GM12878 (cell line): ENCODE data around the gene LMO7. TPM values are rescaled to one million over a fixed set of nuclear protein-coding genes. Genes with fewer than 3 reads are reported as not detected.

ENCODE experiments used
- ATAC-seq: fragments of 200-7000 bp; cut with Tn5 transposase; 3 replicates; pipeline ENCODE4 v1.9.1; 2020; ENCODE audit warnings: mild to moderate bottlenecking, moderate library complexity
- BruUV-seq: library from RNA; stranded (reverse); fragments of 400-500 nt; replicated peaks from 2 replicates; lab custom pipeline; 2021; lab: Mats Ljungman, UMichigan
- CTCF ChIA-PET: fragments of 300-600 bp; sonication (Branson Sonifier 250); formaldehyde crosslinking; extraction: SDS; loops from one replicate; lab custom pipeline; 2021; ENCODE audit warnings: inconsistent platforms; lab: Yijun Ruan, JAX
- POLR2A ChIA-PET: fragments of 350-600 bp; formaldehyde crosslinking; extraction: SDS; loops from one replicate; lab custom pipeline; 2021; ENCODE audit warnings: inconsistent platforms; lab: Charles Lee
- RAD21 ChIA-PET: fragments of 300-600 bp; sonication (Branson Sonifier 250); formaldehyde crosslinking; loops from one replicate; lab custom pipeline; 2023; ENCODE audit warnings: antibody characterized with exemption; ENCODE audit not compliant: unreplicated experiment; lab: Charles Lee
- SMC1A ChIA-PET: fragments of 300-600 bp; sonication (Branson Sonifier 250); formaldehyde crosslinking; loops from one replicate; lab custom pipeline; 2023; ENCODE audit not compliant: unreplicated experiment, uncharacterized antibody; lab: Charles Lee
- DNase-seq: peaks from one replicate; pipeline ENCODE4 v3.0.0-alpha.2; 2011; ENCODE audit warnings: low read depth, low spot score
- FAIRE-seq: peaks from 3 replicates; lab custom pipeline; 2011; peaks lifted over from hg19 to GRCh38; lab: Jason Lieb, UNC
- H2AFZ ChIP-seq: 2 replicates; pipeline ENCODE4 v1.6.0; 2011; ENCODE audit warnings: low read depth, low read length, control low read depth; ENCODE audit not compliant: control insufficient read depth
- H3K27ac ChIP-seq: 2 replicates; pipeline ENCODE4 v1.5.1; 2011; ENCODE audit warnings: control low read depth; ENCODE audit not compliant: control insufficient read depth, insufficient read depth
- H3K27me3 ChIP-seq, 2 experiments: replicated peaks in 1 of 2; 2 replicates each; pipeline versions ENCODE4 v1.6.0 to v1.6.1; 2011; ENCODE audit warnings: low read length in 1 of 2; ENCODE audit not compliant: control insufficient read depth in 2 of 2, insufficient read depth in 2 of 2
- H3K36me3 ChIP-seq, 2 experiments: 2 replicates each; pipeline ENCODE4 v1.5.1; 2011; ENCODE audit warnings: low read length in 1 of 2; ENCODE audit not compliant: control insufficient read depth in 2 of 2, insufficient read depth in 2 of 2
- H3K4me1 ChIP-seq: 2 replicates; pipeline ENCODE4 v1.6.1; 2011; ENCODE audit warnings: mild to moderate bottlenecking, low read length, moderate library complexity, mixed read lengths; ENCODE audit not compliant: control insufficient read depth, insufficient read depth
- H3K4me2 ChIP-seq: 2 replicates; pipeline ENCODE4 v1.6.0; 2011; ENCODE audit warnings: control low read depth; ENCODE audit not compliant: control insufficient read depth, insufficient read depth
- H3K4me3 ChIP-seq: fragments of 200-600 bp; sonication (generic); 2 replicates; pipeline ENCODE4 v1.5.1; 2016
- H3K79me2 ChIP-seq: 2 replicates; pipeline ENCODE4 v1.6.0; 2011; ENCODE audit warnings: low read length; ENCODE audit not compliant: control insufficient read depth, insufficient read depth
- H3K9ac ChIP-seq: 2 replicates; pipeline ENCODE4 v1.8.0; 2011; ENCODE audit warnings: low read length, control low read depth, mixed read lengths; ENCODE audit not compliant: control insufficient read depth, insufficient read depth
- H3K9me3 ChIP-seq: replicated peaks from 3 replicates; pipeline ENCODE4 v1.5.1; 2011; ENCODE audit warnings: mild to moderate bottlenecking, low read length; ENCODE audit not compliant: control insufficient read depth, insufficient read depth
- H4K20me1 ChIP-seq: 2 replicates; pipeline ENCODE4 v1.6.0; 2011; ENCODE audit not compliant: control insufficient read depth, insufficient read depth
- MAX ChIP-seq: IDR thresholded peaks from 2 replicates; pipeline ENCODE4 v1.6.1; 2012; ENCODE audit warnings: low read depth, low read length, improper control_type of control experiment
- NFIC ChIP-seq: IDR thresholded peaks from 2 replicates; pipeline ENCODE4 v1.6.1; 2012; ENCODE audit warnings: low read depth, mild to moderate bottlenecking, inconsistent platforms, low read length, moderate library complexity
- RELA ChIP-seq: fragments of 450-650 bp; IDR thresholded peaks from 2 replicates; pipeline ENCODE4 v1.8.0; 2014; ENCODE audit warnings: borderline replicate concordance; ENCODE audit not compliant: partially characterized antibody
- WGBS: methylation state at CpG from one replicate; pipeline ENCODE4 v1.1.6; 2016; ENCODE audit warnings: low lambda C conversion rate; ENCODE audit not compliant: insufficient replicate concordance, insufficient coverage; ENCODE audit errors: missing lambda C conversion rate; 5-methylcytosine and 5-hydroxymethylcytosine counted together
- in situ Hi-C: fragments of 300-500 bp; cut with MboI; formaldehyde crosslinking; loops from 9 replicates; pipeline ENCODE4 v1.14.3; 2018; ENCODE audit warnings: mixed read lengths
- intact Hi-C: fragments of 100-400 bp; cut with micrococcal nuclease; formaldehyde crosslinking; loops from one replicate; pipeline ENCODE4 v1.14.2; 2022; ENCODE audit not compliant: unreplicated experiment
- polyA plus RNA-seq, 11 experiments: library from polyadenylated mRNA; depleted of rRNA in 4 of 11; unstranded in 6 of 11; stranded (reverse) in 5 of 11; fragments of >200 nt; fragmentation: Nextera tagmentation in 4 of 11; fragmentation: Illumina TruSeq in 1 of 11; extraction: Ambion mirVana in 4 of 11; extraction: Trizol in 1 of 11; gene quantifications; 1 replicate in 1 of 11; 2 replicates in 10 of 11; pipeline versions ENCODE4 v1.2.1 to v1.2.3, GENCODE V29; 2011 to 2016; ENCODE audit warnings: inconsistent platforms in 2 of 11, missing spikeins in 2 of 11, low read depth in 1 of 11
- total RNA-seq, 4 experiments: library from RNA; depleted of rRNA in 3 of 4; stranded (reverse); fragments of >200 nt in 3 of 4; fragmentation: Illumina TruSeq in 1 of 4; extraction: Trizol in 1 of 4; gene quantifications; 2 replicates each; pipeline versions ENCODE4 v1.2.1 to v1.2.3, GENCODE V29; 2013 to 2021

The LMO7 gene
- total and polyA plus RNA-seq, 10 of the 15 experiments (the other 5 are each of a cell fraction or from before 2014, with no cell fraction given), result 8.5 to 67.8 (median 36.8) TPM

GRCh38 chr13:75736173-75736572, 100.0 kb downstream of the LMO7 start:
- SMC1A ChIA-PET, result interaction anchor here (0.9 to 2.9 kb wide), 5 partner anchors 13 to 58 kb away, joined by 3 to 13 read pairs (median 4); no protein-coding TSS in a partner anchor
- Histone ChIP-seq H3K79me2 (no peaks in the 10 kb centered on the region; the same call in 1 of the 2 replicates), H3K4me3 (no peak overlapping the region), H3K9ac (no peak overlapping the region), H3K9me3 (no peaks in the 10 kb centered on the region; the same call in none of the 3 replicates), H3K4me2 (no peak overlapping the region), H3K27ac (no peak overlapping the region), H3K4me1 (peaks cover 19% of the 10 kb centered on the region), H3K36me3 (no peaks in the 10 kb centered on the region), H4K20me1 (no peaks in the 10 kb centered on the region), H2AFZ (no peak overlapping the region)
- in situ Hi-C loops, result no loop called here
- no peak for FAIRE-seq
- no peak for DNase-seq
- 100% methylated on average over 3 of the region's 3 CpGs for WGBS
- BruUV-seq, result no TSS peak
- POLR2A ChIA-PET, result interaction anchor here (1.3 kb wide), 1 partner anchor 24 kb away, joined by 5 read pairs; no protein-coding TSS in a partner anchor
- ATAC-seq, result no peak
- TF ChIP-seq RELA (no peak), MAX (no peak)
- TF ChIP-seq, all 136 proteins: peak for 0
- no peaks in the 10 kb centered on the region for H3K27me3 ChIP-seq
- ChIA-PET CTCF (interaction anchor here (0.8 to 2.5 kb wide), 4 partner anchors 13 to 48 kb away, joined by 3 to 9 read pairs (median 6); no protein-coding TSS in a partner anchor), RAD21 (interaction anchor here (1.3 kb wide), 1 partner anchor 10 kb away, joined by 3 read pairs; no protein-coding TSS in a partner anchor)
- intact Hi-C loops, result no loop called here

GRCh38 chr13:75738841-75739240, 102.7 kb downstream of the LMO7 start:
- BruUV-seq, result no TSS peak
- ChIA-PET RAD21 (interaction anchor here (1.5 to 1.8 kb wide), 2 partner anchors 23 to 43 kb away, joined by 8 read pairs; no protein-coding TSS in a partner anchor), CTCF (interaction anchor here (0.7 to 1.8 kb wide), 6 partner anchors 12 to 131 kb away, joined by 3 to 9 read pairs (median 4); no protein-coding TSS in a partner anchor), SMC1A (interaction anchor here (0.9 to 4.4 kb wide), 9 partner anchors 8 to 138 kb away, joined by 3 to 30 read pairs (median 4); no protein-coding TSS in a partner anchor), POLR2A (interaction anchor here (0.6 to 1.4 kb wide), 2 partner anchors 23 to 92 kb away, joined by 3 to 4 read pairs; no protein-coding TSS in a partner anchor)
- Histone ChIP-seq H3K4me1 (peaks cover 19% of the 10 kb centered on the region), H3K79me2 (no peaks in the 10 kb centered on the region; the same call in 1 of the 2 replicates), H3K4me2 (peak overlapping the region; percentile 66; the same call in 1 of the 2 replicates), H3K27ac (peak overlapping the region; percentile 80), H4K20me1 (no peaks in the 10 kb centered on the region), H3K9ac (peak overlapping the region; percentile 48), H3K27me3 (no peaks in the 10 kb centered on the region), H3K9me3 (no peaks in the 10 kb centered on the region; the same call in none of the 3 replicates), H2AFZ (peak overlapping the region; percentile 48), H3K36me3 (no peaks in the 10 kb centered on the region), H3K4me3 (peak overlapping the region; percentile 10; the same call in 1 of the 2 replicates)
- peak; percentile 46 for ATAC-seq
- no peak for DNase-seq
- WGBS, result 40% methylated on average over 1 of the region's 1 CpG
- in situ Hi-C loops (no loop called here), intact Hi-C loops (no loop called here)
- 0 out of 2 replicates have a peak, but pooled peaks have one; percentile 8 for TF ChIP-seq NFIC
- TF ChIP-seq MAX, result no peak
- no peak for FAIRE-seq
